ENCODE results near the gene NSFL1C. TPM values are rescaled to one million over a fixed set of nuclear protein-coding genes. Genes with fewer than 3 reads are reported as not detected.

The NSFL1C gene
- total RNA-seq, 1 experiment from 2014 or later = 151 TPM

GRCh38 chr20:1469306-1469905 is 2.8 kb upstream of the NSFL1C start:
- H3K27ac ChIP-seq = peak overlapping the region; percentile 57; the same call in 1 of the 2 replicates
- H3K79me2 ChIP-seq (ENCODE audit: low read depth) = peaks cover 27% of the 10 kb centered on the region
- H4K20me1 ChIP-seq (ENCODE audit: insufficient read depth) = peaks cover 12% of the 10 kb centered on the region; the same call in 1 of the 2 replicates
- ChIA-PET POLR2A (ENCODE audit: unreplicated experiment) (interaction anchor here (0.8 kb wide), 1 partner anchor 144 kb away, joined by 26 read pairs; no protein-coding TSS in a partner anchor), CTCF (interaction anchor here (0.6 kb wide), 2 partner anchors 32 to 71 kb away, joined by 3 to 4 read pairs; no protein-coding TSS in a partner anchor)
- H3K4me1 ChIP-seq (replicated peaks; ENCODE audit: insufficient read depth) = peaks cover 40% of the 10 kb centered on the region
- TF ChIP-seq CTCF (conservative IDR thresholded peaks at IDR 0.05) (no peak), EZH2 (IDR thresholded peaks at IDR 0.05; ENCODE audit: low read depth) (no peak)
- H3K4me3 ChIP-seq = no peak overlapping the region
- intact Hi-C loops (cut with micrococcal nuclease; ENCODE audit: unreplicated experiment) = no loop called here
- no peak for DNase-seq
- no peaks in the 10 kb centered on the region for H3K9me2 ChIP-seq (ENCODE audit: insufficient read depth)
- H3K4me2 ChIP-seq = no peak overlapping the region
- no peaks in the 10 kb centered on the region for H3K27me3 ChIP-seq (ENCODE audit: insufficient read depth, low read depth)
- H3K9me3 ChIP-seq (ENCODE audit: insufficient read depth, low read depth) = no peaks in the 10 kb centered on the region
- no TSS peak for BruUV-seq (replicated peaks)
- H3K36me3 ChIP-seq (ENCODE audit: low read depth) = peaks cover 10% of the 10 kb centered on the region; the same call in 1 of the 2 replicates
- no peak overlapping the region for H2AFZ ChIP-seq
- peaks cover 32% of the 10 kb centered on the region; the same call in 1 of the 2 replicates for H3F3A ChIP-seq (ENCODE audit: insufficient read depth, low read depth)

- Histone ChIP-seq H3K79me2 (ENCODE audit: low read depth) (peaks cover 37% of the 10 kb centered on the region), H3K9me2 (ENCODE audit: insufficient read depth) (no peaks in the 10 kb centered on the region), H3F3A (ENCODE audit: insufficient read depth, low read depth) (peaks cover 33% of the 10 kb centered on the region; the same call in 1 of the 2 replicates), H3K27me3 (ENCODE audit: insufficient read depth, low read depth) (no peaks in the 10 kb centered on the region), H3K9me3 (ENCODE audit: insufficient read depth, low read depth) (no peaks in the 10 kb centered on the region), H2AFZ (no peak overlapping the region), H3K4me2 (no peak overlapping the region), H4K20me1 (ENCODE audit: insufficient read depth) (peaks cover 12% of the 10 kb centered on the region; the same call in 1 of the 2 replicates), H3K36me3 (ENCODE audit: low read depth) (peaks cover 20% of the 10 kb centered on the region; the same call in 1 of the 2 replicates), H3K27ac (no peak overlapping the region), H3K4me1 (replicated peaks; ENCODE audit: insufficient read depth) (peaks cover 37% of the 10 kb centered on the region), H3K4me3 (no peak overlapping the region)
- TF ChIP-seq CTCF (conservative IDR thresholded peaks at IDR 0.05) (no peak), EZH2 (IDR thresholded peaks at IDR 0.05; ENCODE audit: low read depth) (no peak)
- BruUV-seq (replicated peaks) = no TSS peak
- ChIA-PET POLR2A (ENCODE audit: unreplicated experiment) (interaction anchor here (0.6 to 0.7 kb wide), 2 partner anchors 16 to 77 kb away, joined by 3 to 42 read pairs; no protein-coding TSS in a partner anchor), CTCF (interaction anchor here (1.1 to 4.6 kb wide), 2 partner anchors 22 to 36 kb away, joined by 6 to 34 read pairs; no protein-coding TSS in a partner anchor)
- DNase-seq = no peak
- intact Hi-C loops (cut with micrococcal nuclease; ENCODE audit: unreplicated experiment) = no loop called here
Observed at GRCh38 chr20:1468117-1468624, 1.5 kb upstream of the NSFL1C start.

- BruUV-seq (replicated peaks) = TSS peak; percentile 60
- Histone ChIP-seq H3K4me2 (peak overlapping the region; percentile 56), H3K4me3 (peak overlapping the region; percentile 32; the same call in 1 of the 2 replicates)
Observed at GRCh38 chr20:1467355-1468116, 887 bp upstream of the NSFL1C start.

More at GRCh38 chr20:1467355-1468116, 887 bp upstream of the NSFL1C start:
- no peaks in the 10 kb centered on the region for H3K9me2 ChIP-seq (ENCODE audit: insufficient read depth)
- peaks cover 12% of the 10 kb centered on the region; the same call in 1 of the 2 replicates for H4K20me1 ChIP-seq (ENCODE audit: insufficient read depth)
- no peaks in the 10 kb centered on the region for H3K27me3 ChIP-seq (ENCODE audit: insufficient read depth, low read depth)
- DNase-seq = no peak
- H3K9me3 ChIP-seq (ENCODE audit: insufficient read depth, low read depth) = no peaks in the 10 kb centered on the region
- peaks cover 37% of the 10 kb centered on the region for H3K4me1 ChIP-seq (replicated peaks; ENCODE audit: insufficient read depth)
- H3F3A ChIP-seq (ENCODE audit: insufficient read depth, low read depth) = peaks cover 36% of the 10 kb centered on the region; the same call in 1 of the 2 replicates
- H3K79me2 ChIP-seq (ENCODE audit: low read depth) = peaks cover 43% of the 10 kb centered on the region
- H3K27ac ChIP-seq = no peak overlapping the region
- H2AFZ ChIP-seq = no peak overlapping the region
- intact Hi-C loops (cut with micrococcal nuclease; ENCODE audit: unreplicated experiment) = loop anchor here (2.0 kb wide), 1 partner anchor 75 kb away; the partner anchor contains the start of gene FKBP1A
- TF ChIP-seq CTCF (conservative IDR thresholded peaks at IDR 0.05) = no peak
- TF ChIP-seq EZH2 (IDR thresholded peaks at IDR 0.05; ENCODE audit: low read depth) = no peak
- ChIA-PET CTCF (interaction anchor here (1.1 to 4.6 kb wide), 3 partner anchors 23 to 310 kb away, joined by 4 to 34 read pairs (median 6); no protein-coding TSS in a partner anchor), POLR2A (ENCODE audit: unreplicated experiment) (interaction anchor here (0.6 kb wide), 1 partner anchor 76 kb away, joined by 42 read pairs; no protein-coding TSS in a partner anchor)
- H3K36me3 ChIP-seq (ENCODE audit: low read depth) = peaks cover 20% of the 10 kb centered on the region; the same call in 1 of the 2 replicates
